ENCODE data around the gene NANS. TPM values are rescaled to one million over a fixed set of nuclear protein-coding genes. Genes with fewer than 3 reads are reported as not detected.

NANS gene
- total and polyA plus RNA-seq, 3 experiments from 2014 or later: 29.3 to 34.8 (median 33.2) TPM

DNA sequence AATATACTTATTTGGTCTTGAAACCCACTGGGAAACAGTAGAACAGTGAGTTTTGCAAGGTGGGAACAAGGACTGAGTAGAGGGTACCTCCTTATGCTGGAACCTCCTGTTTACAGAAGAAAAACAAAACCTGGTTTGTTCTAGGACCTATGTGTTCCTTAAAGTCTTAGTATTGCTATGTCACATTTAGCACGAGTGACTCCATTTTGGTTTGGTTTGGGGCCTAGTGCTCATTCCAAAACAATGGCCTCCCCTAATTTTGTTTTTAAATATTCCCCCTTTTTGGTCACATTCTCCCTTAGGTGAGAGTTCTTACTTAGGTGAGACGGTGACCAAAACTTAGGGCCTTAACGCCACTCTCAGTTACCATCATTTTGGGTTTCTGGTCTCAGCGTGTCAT is 6.2 kb upstream of the NANS start:
- H3K4me1 ChIP-seq (ENCODE audit: insufficient read depth, low read length): peaks cover 8% of the 10 kb centered on the region
- H3K27me3 ChIP-seq (ENCODE audit: insufficient read depth, low read length, poor library complexity, severe bottlenecking): no peaks in the 10 kb centered on the region
- POLR2A ChIA-PET: no interaction called here
- H3K27ac ChIP-seq (ENCODE audit: low read depth, low read length): no peak overlapping the region
- no peak overlapping the region for H3K4me3 ChIP-seq (ENCODE audit: low read length)
- Mint-ChIP-seq H3K36me3 (no peaks in the 10 kb centered on the region), H3K9me3 (no peaks in the 10 kb centered on the region), H3K4me3 (no peak overlapping the region), H3K27me3 (no peaks in the 10 kb centered on the region), H3K27ac (no peak overlapping the region), H3K4me1 (peaks cover 17 to 35% (median 32%) of the 10 kb centered on the region in 3 donors)
- H3K9me3 ChIP-seq (ENCODE audit: low read length): no peaks in the 10 kb centered on the region
- H3K36me3 ChIP-seq (ENCODE audit: insufficient read depth, low read length): no peaks in the 10 kb centered on the region
- DNase-seq: no peak
- CTCF ChIA-PET: no interaction called here

DNA sequence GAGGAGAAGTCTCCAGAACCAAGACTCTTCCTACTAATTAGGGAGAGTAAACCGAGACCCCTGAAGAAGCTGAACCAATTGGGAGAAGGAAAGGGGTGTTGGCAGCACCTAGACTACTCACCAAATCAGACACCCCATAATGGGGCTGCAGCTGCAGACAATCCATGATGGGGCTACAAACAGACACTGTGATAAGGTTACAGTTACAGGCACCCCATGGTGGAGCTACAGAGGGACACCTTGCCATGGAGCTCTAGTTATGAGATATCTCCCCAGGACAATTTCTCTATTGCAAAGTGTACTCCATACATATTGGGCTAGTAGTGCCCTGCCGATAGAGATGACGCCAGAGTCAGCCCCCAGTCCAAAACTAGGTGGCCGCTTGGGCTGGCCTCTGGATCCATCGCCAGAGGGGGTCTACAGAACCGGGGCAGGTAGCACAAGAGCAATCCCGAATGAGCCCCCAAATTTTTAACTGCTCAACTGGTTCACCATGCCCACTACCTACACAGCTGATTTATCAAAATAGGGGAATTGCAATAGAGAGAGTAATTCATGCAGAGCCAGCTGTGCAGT is 2.1 kb upstream of the NANS start:
- Histone ChIP-seq H3K4me1 (ENCODE audit: insufficient read depth, low read length) (peaks cover 16% of the 10 kb centered on the region), H3K27me3 (ENCODE audit: insufficient read depth, low read length, poor library complexity, severe bottlenecking) (no peaks in the 10 kb centered on the region), H3K36me3 (ENCODE audit: insufficient read depth, low read length) (no peaks in the 10 kb centered on the region), H3K27ac (ENCODE audit: low read depth, low read length) (no peak overlapping the region), H3K4me3 (ENCODE audit: low read length) (no peak overlapping the region), H3K9me3 (ENCODE audit: low read length) (no peaks in the 10 kb centered on the region)
- no peaks in the 10 kb centered on the region for H3K9me3 Mint-ChIP-seq
- DNase-seq: no peak
- peak overlapping the region in 2 of 7 donors; percentile 67 to 72 for H3K4me3 Mint-ChIP-seq
- H3K36me3 Mint-ChIP-seq: peaks cover 0 to 6% (median 0%) of the 10 kb centered on the region in 3 donors
- H3K4me1 Mint-ChIP-seq: peaks cover 17 to 33% (median 29%) of the 10 kb centered on the region in 3 donors
- CTCF ChIA-PET: interaction anchor here (1.2 kb wide), 1 partner anchor 20 kb away, joined by 4 read pairs; no protein-coding TSS in a partner anchor
- H3K27me3 Mint-ChIP-seq: no peaks in the 10 kb centered on the region
- H3K27ac Mint-ChIP-seq: peak overlapping the region in 2 of 8 donors; percentile 48 to 76
- POLR2A ChIA-PET: interaction anchor here (0.6 kb wide), 1 partner anchor 43 kb away, joined by 3 read pairs; no protein-coding TSS in a partner anchor

DNA sequence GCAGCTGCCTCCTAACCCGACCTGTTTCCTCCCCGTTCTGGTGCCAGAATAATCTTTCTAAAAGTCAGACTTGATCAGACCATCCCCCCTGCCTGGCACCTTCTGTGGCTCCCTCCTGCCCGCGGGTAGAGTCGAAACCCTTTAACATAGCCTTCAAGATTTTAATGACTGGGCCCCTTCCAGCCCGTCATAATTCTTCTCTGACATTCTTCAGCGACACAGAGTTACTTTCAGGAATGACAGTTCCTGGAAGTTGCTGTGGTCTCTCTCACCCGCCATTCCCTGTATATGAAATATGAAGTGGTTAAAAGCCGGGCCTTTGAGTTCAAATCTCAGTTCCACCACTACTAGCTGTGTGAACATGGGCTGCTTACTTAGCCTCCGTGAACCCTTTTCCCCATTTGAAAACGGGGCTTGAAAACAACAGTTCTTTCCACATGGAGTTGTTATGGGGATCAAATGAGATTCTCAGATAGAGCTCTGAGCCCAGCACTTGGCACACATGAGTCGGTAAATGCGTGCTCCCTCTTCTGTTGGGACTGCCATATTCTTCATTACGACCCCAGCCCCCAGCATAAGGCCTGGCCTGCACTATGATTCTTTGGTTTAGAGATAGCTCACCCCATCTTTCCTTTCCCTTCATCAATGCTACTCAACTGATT is 737 bp downstream of the NANS start:
- Mint-ChIP-seq H3K4me1 (peaks cover 20 to 32% (median 30%) of the 10 kb centered on the region in 3 donors), H3K36me3 (peaks cover 0 to 17% (median 2%) of the 10 kb centered on the region in 3 donors), H3K9me3 (no peaks in the 10 kb centered on the region), H3K27ac (peak overlapping the region; percentile 91 to 99 (median 96)), H3K4me3 (peak overlapping the region; percentile 94 to 99 (median 96)), H3K27me3 (no peaks in the 10 kb centered on the region)
- peak overlapping the region; percentile 72 for H3K27ac ChIP-seq (ENCODE audit: low read depth, low read length)
- no peak for DNase-seq
- CTCF ChIA-PET: interaction anchor here (1.0 to 4.6 kb wide), 5 partner anchors 12 to 199 kb away, joined by 5 to 24 read pairs (median 9); partner anchors contain the start of gene ANP32B
- no peaks in the 10 kb centered on the region for H3K27me3 ChIP-seq (ENCODE audit: insufficient read depth, low read length, poor library complexity, severe bottlenecking)
- peaks cover 16% of the 10 kb centered on the region for H3K4me1 ChIP-seq (ENCODE audit: insufficient read depth, low read length)
- peak overlapping the region; percentile 59 for H3K4me3 ChIP-seq (ENCODE audit: low read length)
- no peaks in the 10 kb centered on the region for H3K36me3 ChIP-seq (ENCODE audit: insufficient read depth, low read length)
- POLR2A ChIA-PET: interaction anchor here (0.7 to 1.9 kb wide), 5 partner anchors 64 to 424 kb away, joined by 3 to 11 read pairs (median 3); partner anchors contain the start of genes TBC1D2, TRMO and TSTD2
- no peaks in the 10 kb centered on the region for H3K9me3 ChIP-seq (ENCODE audit: low read length)

DNA sequence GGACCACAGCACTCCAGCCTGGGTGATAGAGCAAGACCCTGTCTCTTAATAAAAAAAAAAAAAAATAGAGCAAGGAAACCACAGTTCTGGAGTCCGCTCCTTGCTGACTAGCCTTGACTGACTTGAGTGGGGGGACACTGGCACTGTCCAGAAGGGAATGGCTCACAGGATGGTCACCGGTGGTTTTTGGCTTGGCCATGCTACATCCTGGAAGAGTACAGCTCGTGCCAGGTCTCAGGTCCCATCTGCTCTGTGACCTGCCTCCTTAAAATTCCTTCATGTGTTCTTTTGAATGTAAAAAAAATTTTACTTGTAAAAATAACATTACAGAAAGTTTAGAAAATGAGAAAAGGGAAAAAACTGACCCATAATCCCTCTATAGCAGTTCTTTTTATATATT is 5.6 kb downstream of the NANS start:
- Histone ChIP-seq H3K27ac (ENCODE audit: low read depth, low read length) (no peak overlapping the region), H3K36me3 (ENCODE audit: insufficient read depth, low read length) (peaks cover 7% of the 10 kb centered on the region), H3K27me3 (ENCODE audit: insufficient read depth, low read length, poor library complexity, severe bottlenecking) (no peaks in the 10 kb centered on the region), H3K4me3 (ENCODE audit: low read length) (no peak overlapping the region), H3K9me3 (ENCODE audit: low read length) (no peaks in the 10 kb centered on the region), H3K4me1 (ENCODE audit: insufficient read depth, low read length) (peaks cover 15% of the 10 kb centered on the region)
- Mint-ChIP-seq H3K4me1 (peaks cover 19 to 27% (median 20%) of the 10 kb centered on the region in 3 donors), H3K9me3 (no peaks in the 10 kb centered on the region), H3K4me3 (peak overlapping the region in 1 of 7 donors; percentile 20), H3K27me3 (no peaks in the 10 kb centered on the region), H3K27ac (peak overlapping the region in 2 of 8 donors; percentile 66 to 70), H3K36me3 (peaks cover 7 to 51% (median 8%) of the 10 kb centered on the region in 3 donors)
- CTCF ChIA-PET: interaction anchor here (1.8 kb wide), 1 partner anchor 10 kb away, joined by 5 read pairs; no protein-coding TSS in a partner anchor
- POLR2A ChIA-PET: no interaction called here
- no peak for DNase-seq

DNA sequence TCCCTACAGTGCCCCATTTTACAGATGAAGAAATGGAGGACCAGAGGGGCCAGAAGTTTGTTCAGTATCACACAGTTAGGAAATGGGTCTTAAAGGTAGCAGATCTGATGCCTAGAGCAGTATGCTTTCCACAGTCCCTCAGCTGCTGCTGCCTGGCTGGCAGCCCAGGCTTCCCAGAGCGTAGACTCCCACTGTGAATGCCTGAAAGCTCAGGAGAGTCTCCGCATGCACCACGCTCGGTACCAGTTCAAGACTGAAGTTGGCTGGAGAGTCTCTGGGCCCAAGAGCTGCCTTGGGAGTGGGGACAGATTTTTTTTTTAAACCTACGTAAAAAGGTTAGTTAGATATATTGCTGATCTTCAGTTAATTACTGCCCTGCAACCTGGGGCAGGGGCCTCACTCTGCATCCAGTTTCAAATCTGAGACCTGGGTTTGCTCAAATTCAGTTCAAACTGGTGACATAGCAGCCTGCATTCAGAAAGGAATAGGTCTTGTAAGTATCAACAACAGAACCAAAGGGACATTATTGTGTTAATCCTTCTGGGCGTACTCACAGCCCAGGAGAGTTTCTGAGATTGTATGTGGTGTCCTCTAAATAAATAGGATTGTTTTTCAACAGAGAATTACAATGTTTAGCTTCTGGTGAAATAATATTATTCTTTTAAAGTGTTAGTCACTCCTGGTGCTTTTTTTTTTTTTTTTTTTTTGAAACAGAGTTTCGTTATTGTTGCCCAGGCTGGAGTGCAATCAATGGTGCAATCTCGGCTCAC is 8.3 kb downstream of the NANS start:
- ChIA-PET CTCF (interaction anchor here (0.9 to 1.2 kb wide), 2 partner anchors 10 to 129 kb away, joined by 3 read pairs; no protein-coding TSS in a partner anchor), POLR2A (interaction anchor here (0.6 kb wide), 1 partner anchor 141 kb away, joined by 3 read pairs; no protein-coding TSS in a partner anchor)
- H3K27ac Mint-ChIP-seq: peak overlapping the region in 1 of 8 donors; percentile 52
- no peaks in the 10 kb centered on the region for H3K4me1 ChIP-seq (ENCODE audit: insufficient read depth, low read length)
- peaks cover 7% of the 10 kb centered on the region for H3K36me3 ChIP-seq (ENCODE audit: insufficient read depth, low read length)
- no peaks in the 10 kb centered on the region for H3K9me3 Mint-ChIP-seq
- no peak overlapping the region for H3K4me3 ChIP-seq (ENCODE audit: low read length)
- no peaks in the 10 kb centered on the region for H3K9me3 ChIP-seq (ENCODE audit: low read length)
- H3K4me1 Mint-ChIP-seq: peaks cover under 1 to 10% (median 9%) of the 10 kb centered on the region in 3 donors
- H3K36me3 Mint-ChIP-seq: peaks cover 7 to 52% (median 8%) of the 10 kb centered on the region in 3 donors
- H3K27me3 ChIP-seq (ENCODE audit: insufficient read depth, low read length, poor library complexity, severe bottlenecking): no peaks in the 10 kb centered on the region
- no peak overlapping the region for H3K27ac ChIP-seq (ENCODE audit: low read depth, low read length)
- DNase-seq: no peak
- H3K4me3 Mint-ChIP-seq: no peak overlapping the region
- H3K27me3 Mint-ChIP-seq: no peaks in the 10 kb centered on the region

DNA sequence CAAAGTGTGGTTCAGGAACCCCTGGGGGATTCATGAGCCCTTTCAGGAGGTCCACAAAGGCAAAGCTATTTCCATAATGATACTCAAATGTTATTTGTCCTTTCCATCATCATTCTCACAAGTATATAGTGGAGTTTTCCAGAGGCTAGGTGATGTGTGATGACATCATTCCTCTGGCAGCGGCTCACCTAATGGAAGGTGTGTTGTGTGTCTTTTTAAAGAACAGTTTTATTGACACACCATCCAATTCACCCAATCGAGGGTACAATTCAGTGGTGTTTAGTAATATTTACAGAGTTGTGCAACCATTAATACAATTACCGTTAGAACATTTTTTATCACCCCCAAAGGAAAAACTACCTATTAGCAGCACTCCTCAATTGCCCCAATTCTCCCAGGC is 9.7 kb downstream of the NANS start:
- Mint-ChIP-seq H3K36me3 (peaks cover 7 to 48% (median 9%) of the 10 kb centered on the region in 3 donors), H3K4me3 (no peak overlapping the region), H3K9me3 (no peaks in the 10 kb centered on the region), H3K4me1 (peaks cover 0 to 8% (median 6%) of the 10 kb centered on the region in 3 donors), H3K27ac (peak overlapping the region in 2 of 8 donors; percentile 21 to 71), H3K27me3 (no peaks in the 10 kb centered on the region)
- ChIA-PET POLR2A (no interaction called here), CTCF (interaction anchor here (1.2 kb wide), 1 partner anchor 8 kb away, joined by 3 read pairs; no protein-coding TSS in a partner anchor)
- peaks cover 7% of the 10 kb centered on the region for H3K36me3 ChIP-seq (ENCODE audit: insufficient read depth, low read length)
- no peaks in the 10 kb centered on the region for H3K4me1 ChIP-seq (ENCODE audit: insufficient read depth, low read length)
- H3K9me3 ChIP-seq (ENCODE audit: low read length): no peaks in the 10 kb centered on the region
- H3K27ac ChIP-seq (ENCODE audit: low read depth, low read length): no peak overlapping the region
- no peak overlapping the region for H3K4me3 ChIP-seq (ENCODE audit: low read length)
- DNase-seq: no peak
- H3K27me3 ChIP-seq (ENCODE audit: insufficient read depth, low read length, poor library complexity, severe bottlenecking): no peaks in the 10 kb centered on the region

DNA sequence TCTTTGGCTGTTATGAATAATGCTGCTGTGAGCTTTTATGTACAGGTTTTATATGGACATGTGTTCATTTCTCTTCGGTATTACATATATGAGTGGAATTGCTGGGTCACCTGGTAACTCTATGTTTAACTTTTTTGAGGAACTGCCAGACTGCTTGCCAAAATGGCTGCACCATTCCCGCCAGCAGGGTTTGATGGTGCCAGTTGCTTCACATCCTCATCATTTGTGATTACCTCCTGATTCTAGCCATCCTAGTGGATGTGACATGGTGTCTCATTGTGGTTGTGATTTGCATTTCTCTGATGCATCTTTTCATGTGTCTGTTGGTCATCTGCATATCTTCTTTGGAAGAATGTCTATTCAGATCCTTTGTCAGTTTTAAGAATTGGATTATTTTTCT is 10.7 kb downstream of the NANS start:
- peaks cover 0 to 7% (median 6%) of the 10 kb centered on the region in 3 donors for H3K4me1 Mint-ChIP-seq
- H3K4me3 Mint-ChIP-seq: no peak overlapping the region
- H3K27me3 ChIP-seq (ENCODE audit: insufficient read depth, low read length, poor library complexity, severe bottlenecking): no peaks in the 10 kb centered on the region
- POLR2A ChIA-PET: no interaction called here
- no peaks in the 10 kb centered on the region for H3K9me3 ChIP-seq (ENCODE audit: low read length)
- CTCF ChIA-PET: no interaction called here
- H3K36me3 Mint-ChIP-seq: peaks cover 7 to 47% (median 10%) of the 10 kb centered on the region in 3 donors
- H3K27ac ChIP-seq (ENCODE audit: low read depth, low read length): no peak overlapping the region
- H3K36me3 ChIP-seq (ENCODE audit: insufficient read depth, low read length): peaks cover 7% of the 10 kb centered on the region
- peak overlapping the region in 1 of 8 donors; percentile 71 for H3K27ac Mint-ChIP-seq
- H3K9me3 Mint-ChIP-seq: no peaks in the 10 kb centered on the region
- no peaks in the 10 kb centered on the region for H3K4me1 ChIP-seq (ENCODE audit: insufficient read depth, low read length)
- H3K4me3 ChIP-seq (ENCODE audit: low read length): no peak overlapping the region
- no peaks in the 10 kb centered on the region for H3K27me3 Mint-ChIP-seq
- no peak for DNase-seq

All from CD8-positive, alpha-beta memory T cell (primary cell).